ENCODE measurements around the gene SLC41A2.

DNA sequence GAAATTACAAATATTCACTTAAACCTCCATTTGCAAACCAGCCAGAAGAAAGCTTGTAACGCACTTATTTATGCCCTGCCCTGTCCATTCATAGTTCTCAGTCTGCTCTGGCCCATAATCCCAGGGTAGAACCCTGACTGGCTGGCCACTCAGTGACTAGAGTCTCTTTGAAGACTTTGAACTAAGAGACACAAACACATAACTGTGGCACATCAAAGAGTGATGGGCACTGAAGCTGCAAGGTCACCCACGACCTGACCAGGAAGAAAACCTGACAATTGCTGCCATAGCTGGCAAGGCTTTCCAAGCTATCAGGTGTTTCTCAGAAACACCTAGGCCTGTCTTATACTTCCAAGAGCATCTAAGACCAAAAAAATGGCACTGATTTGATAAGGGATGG, 28.7 kb downstream of the SLC41A2 start:
- TF ChIP-seq, protein P1, sequence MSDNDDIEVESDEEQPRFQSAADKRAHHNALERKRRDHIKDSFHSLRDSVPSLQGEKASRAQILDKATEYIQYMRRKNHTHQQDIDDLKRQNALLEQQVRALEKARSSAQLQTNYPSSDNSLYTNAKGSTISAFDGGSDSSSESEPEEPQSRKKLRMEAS (IDR thresholded peaks at IDR 0.05; ENCODE audit: insufficient read depth, insufficient read length), result no peak
- TF ChIP-seq, protein P2, sequence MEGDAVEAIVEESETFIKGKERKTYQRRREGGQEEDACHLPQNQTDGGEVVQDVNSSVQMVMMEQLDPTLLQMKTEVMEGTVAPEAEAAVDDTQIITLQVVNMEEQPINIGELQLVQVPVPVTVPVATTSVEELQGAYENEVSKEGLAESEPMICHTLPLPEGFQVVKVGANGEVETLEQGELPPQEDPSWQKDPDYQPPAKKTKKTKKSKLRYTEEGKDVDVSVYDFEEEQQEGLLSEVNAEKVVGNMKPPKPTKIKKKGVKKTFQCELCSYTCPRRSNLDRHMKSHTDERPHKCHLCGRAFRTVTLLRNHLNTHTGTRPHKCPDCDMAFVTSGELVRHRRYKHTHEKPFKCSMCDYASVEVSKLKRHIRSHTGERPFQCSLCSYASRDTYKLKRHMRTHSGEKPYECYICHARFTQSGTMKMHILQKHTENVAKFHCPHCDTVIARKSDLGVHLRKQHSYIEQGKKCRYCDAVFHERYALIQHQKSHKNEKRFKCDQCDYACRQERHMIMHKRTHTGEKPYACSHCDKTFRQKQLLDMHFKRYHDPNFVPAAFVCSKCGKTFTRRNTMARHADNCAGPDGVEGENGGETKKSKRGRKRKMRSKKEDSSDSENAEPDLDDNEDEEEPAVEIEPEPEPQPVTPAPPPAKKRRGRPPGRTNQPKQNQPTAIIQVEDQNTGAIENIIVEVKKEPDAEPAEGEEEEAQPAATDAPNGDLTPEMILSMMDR (IDR thresholded peaks at IDR 0.05; ENCODE audit: extremely low read depth in 1 of 2, insufficient read depth in 1 of 2, low read depth in 1 of 2, low read length in 2 of 2), result no peak
- TF ChIP-seq EZH2 (IDR thresholded peaks at IDR 0.05; ENCODE audit: borderline replicate concordance, low read depth, low read length, severe bottlenecking), result no peak

All from endothelial cell of umbilical vein (primary cell).